Trophoblast cell (in vitro differentiated cells and primary cell): ENCODE results near the gene FBRSL1.

Experiments used
- DNase-seq, 2 donors: peaks; one replicate each; pipeline ENCODE4 v3.0.0-alpha.2; 2016
- H2AFZ ChIP-seq: 2 replicates; pipeline ENCODE4 v1.6.1; 2013; ENCODE audit warnings: low read length, moderate library complexity, mild to moderate bottlenecking; ENCODE audit not compliant: insufficient read depth, poor library complexity
- H2AK5ac ChIP-seq: 2 replicates; pipeline ENCODE4 v1.6.1; 2013; ENCODE audit warnings: mild to moderate bottlenecking, low read length
- H2BK120ac ChIP-seq: 2 replicates; pipeline ENCODE4 v1.6.1; 2013; ENCODE audit warnings: low read length, mild to moderate bottlenecking, moderate library complexity; ENCODE audit not compliant: insufficient read depth, poor library complexity
- H2BK12ac ChIP-seq: 2 replicates; pipeline ENCODE4 v1.6.1; 2013; ENCODE audit warnings: mild to moderate bottlenecking, low read length, moderate library complexity
- H2BK5ac ChIP-seq: 2 replicates; pipeline ENCODE4 v1.6.1; 2013; ENCODE audit warnings: low read length, low read depth, moderate library complexity, mild to moderate bottlenecking; ENCODE audit not compliant: poor library complexity
- H3K14ac ChIP-seq: 2 replicates; pipeline ENCODE4 v1.6.1; 2013; ENCODE audit warnings: mild to moderate bottlenecking, low read length
- H3K18ac ChIP-seq: 2 replicates; pipeline ENCODE4 v1.6.1; 2013; ENCODE audit warnings: mild to moderate bottlenecking, low read length
- H3K23ac ChIP-seq: 2 replicates; pipeline ENCODE4 v1.6.1; 2013; ENCODE audit warnings: low read length
- H3K27ac ChIP-seq: 2 replicates; pipeline ENCODE4 v1.5.1; 2013; ENCODE audit warnings: low read depth, mild to moderate bottlenecking, inconsistent platforms, low read length, moderate library complexity
- H3K27me3 ChIP-seq: 2 replicates; pipeline ENCODE4 v1.6.1; 2013; ENCODE audit warnings: inconsistent platforms, mild to moderate bottlenecking, low read length, moderate library complexity; ENCODE audit not compliant: insufficient read depth
- H3K36me3 ChIP-seq, 2 experiments: 1 replicate in 1 of 2; 2 replicates in 1 of 2; pipeline ENCODE4 v1.6.1; 2013; ENCODE audit warnings: low read length in 2 of 2, mild to moderate bottlenecking in 2 of 2, moderate library complexity in 1 of 2; ENCODE audit not compliant: insufficient read depth in 2 of 2, control insufficient read depth in 1 of 2
- H3K4ac ChIP-seq: 2 replicates; pipeline ENCODE4 v1.6.1; 2013; ENCODE audit warnings: low read depth, mild to moderate bottlenecking, low read length, moderate library complexity
- H3K4me1 ChIP-seq, 2 experiments: 1 replicate in 1 of 2; 2 replicates in 1 of 2; pipeline ENCODE4 v1.6.1; 2013; ENCODE audit warnings: low read length in 2 of 2, mild to moderate bottlenecking in 2 of 2, moderate library complexity in 1 of 2; ENCODE audit not compliant: insufficient read depth in 2 of 2, control insufficient read depth in 1 of 2
- H3K4me2 ChIP-seq: 2 replicates; pipeline ENCODE4 v1.6.1; 2013; ENCODE audit warnings: inconsistent platforms, mild to moderate bottlenecking, low read length, moderate library complexity
- H3K4me3 ChIP-seq: 2 replicates; pipeline ENCODE4 v1.5.1; 2013; ENCODE audit warnings: mild to moderate bottlenecking, low read depth, low read length, inconsistent platforms
- H3K79me1 ChIP-seq: one replicate; pipeline ENCODE4 v1.6.1; 2013; ENCODE audit warnings: low read length
- H3K79me2 ChIP-seq: 2 replicates; pipeline ENCODE4 v1.6.1; 2013; ENCODE audit warnings: low read length, mild to moderate bottlenecking; ENCODE audit not compliant: control insufficient read depth, insufficient read depth, poor library complexity
- H3K9ac ChIP-seq: 2 replicates; pipeline ENCODE4 v1.6.1; 2013; ENCODE audit warnings: mild to moderate bottlenecking, low read length
- H3K9me3 ChIP-seq: 2 replicates; pipeline ENCODE4 v1.6.1; 2013; ENCODE audit warnings: low read depth, mild to moderate bottlenecking, control low read depth, inconsistent platforms, low read length; ENCODE audit not compliant: insufficient read depth
- H4K12ac ChIP-seq: 2 replicates; pipeline ENCODE4 v1.6.1; 2013; ENCODE audit warnings: low read depth, mild to moderate bottlenecking, low read length, moderate library complexity
- H4K8ac ChIP-seq: 2 replicates; pipeline ENCODE4 v1.6.1; 2013; ENCODE audit warnings: low read depth, mild to moderate bottlenecking, low read length, moderate library complexity
- H4K91ac ChIP-seq: one replicate; pipeline ENCODE4 v1.6.1; 2013; ENCODE audit warnings: low read depth, mild to moderate bottlenecking, low read length, moderate library complexity
- WGBS: extraction: QIAGEN DNeasy Blood & Tissue Kit; methylation state at CpG from one replicate; pipeline ENCODE4 v1.1.7; 2013; ENCODE audit warnings: missing lambda C conversion rate; ENCODE audit not compliant: insufficient read length, insufficient coverage; ENCODE audit errors: extremely low coverage; 5-methylcytosine and 5-hydroxymethylcytosine counted together

FBRSL1 gene

GRCh38 chr12:132506328-132507160 lies 16.6 kb downstream of the FBRSL1 start:
- Histone ChIP-seq H3K4me1 (peaks cover 2 to 18% of the 10 kb centered on the region in 2 experiments), H3K9ac (no peak overlapping the region), H3K14ac (no peak overlapping the region), H4K91ac (no peak overlapping the region), H2BK120ac (no peak overlapping the region), H2AK5ac (no peak overlapping the region), H3K36me3 (peaks cover 9 to 17% of the 10 kb centered on the region in 2 experiments), H3K9me3 (no peaks in the 10 kb centered on the region), H3K79me1 (no peaks in the 10 kb centered on the region), H3K4me2 (no peak overlapping the region), H4K8ac (no peak overlapping the region), H3K23ac (no peak overlapping the region), H2AFZ (no peak overlapping the region), H3K27ac (no peak overlapping the region), H3K4ac (peak overlapping the region; percentile 13), H3K79me2 (peaks cover 8% of the 10 kb centered on the region), H3K18ac (no peak overlapping the region), H3K4me3 (no peak overlapping the region), H2BK5ac (no peak overlapping the region), H4K12ac (no peak overlapping the region), H3K27me3 (no peaks in the 10 kb centered on the region), H2BK12ac (no peak overlapping the region)
- no peak for DNase-seq
- whole genome bisulfite sequencing = no CpG with 5 or more reads among the region's 32 CpGs

GRCh38 chr12:132507161-132507538 lies 17.2 kb downstream of the FBRSL1 start:
- WGBS = no CpG with 5 or more reads among the region's 15 CpGs

GRCh38 chr12:132507656-132508490 lies 17.9 kb downstream of the FBRSL1 start:
- H4K12ac ChIP-seq = no peak overlapping the region
- H3K27me3 ChIP-seq = no peaks in the 10 kb centered on the region
- H3K23ac ChIP-seq = no peak overlapping the region
- H3K79me1 ChIP-seq = no peaks in the 10 kb centered on the region
- no peak overlapping the region for H3K18ac ChIP-seq
- H3K36me3 ChIP-seq = peaks cover 11 to 22% of the 10 kb centered on the region in 2 experiments
- H3K4ac ChIP-seq = no peak overlapping the region
- no peak overlapping the region for H2AFZ ChIP-seq
- H4K8ac ChIP-seq = no peak overlapping the region
- H3K4me2 ChIP-seq = no peak overlapping the region
- H3K14ac ChIP-seq = no peak overlapping the region
- H3K9ac ChIP-seq = no peak overlapping the region
- no peak overlapping the region for H2BK5ac ChIP-seq
- no CpG with 5 or more reads among the region's 31 CpGs for WGBS
- H2BK120ac ChIP-seq = no peak overlapping the region
- H2AK5ac ChIP-seq = no peak overlapping the region
- no peak for DNase-seq
- H3K9me3 ChIP-seq = no peaks in the 10 kb centered on the region
- H3K27ac ChIP-seq = no peak overlapping the region
- no peak overlapping the region for H4K91ac ChIP-seq
- H3K4me3 ChIP-seq = no peak overlapping the region
- peaks cover 8% of the 10 kb centered on the region for H3K79me2 ChIP-seq
- peaks cover 0 to 11% of the 10 kb centered on the region in 2 experiments for H3K4me1 ChIP-seq
- H2BK12ac ChIP-seq = no peak overlapping the region

More at GRCh38 chr12:132507161-132507538, 17.2 kb downstream of the FBRSL1 start:
- H3K9ac ChIP-seq = no peak overlapping the region
- H4K8ac ChIP-seq = no peak overlapping the region
- no peaks in the 10 kb centered on the region for H3K79me1 ChIP-seq
- H3K79me2 ChIP-seq = peaks cover 8% of the 10 kb centered on the region
- H3K4me1 ChIP-seq = peaks cover 0 to 15% of the 10 kb centered on the region in 2 experiments
- no peak overlapping the region for H3K23ac ChIP-seq
- H4K12ac ChIP-seq = no peak overlapping the region
- H3K4me2 ChIP-seq = no peak overlapping the region
- no peak overlapping the region for H4K91ac ChIP-seq
- H3K4ac ChIP-seq = no peak overlapping the region
- H2AK5ac ChIP-seq = no peak overlapping the region
- no peak overlapping the region for H2BK12ac ChIP-seq
- no peak for DNase-seq
- no peak overlapping the region for H2AFZ ChIP-seq
- no peak overlapping the region for H3K27ac ChIP-seq
- no peaks in the 10 kb centered on the region for H3K27me3 ChIP-seq
- H2BK120ac ChIP-seq = no peak overlapping the region
- H3K36me3 ChIP-seq = peaks cover 11 to 20% of the 10 kb centered on the region in 2 experiments
- H3K18ac ChIP-seq = no peak overlapping the region
- H3K4me3 ChIP-seq = no peak overlapping the region
- no peaks in the 10 kb centered on the region for H3K9me3 ChIP-seq
- H3K14ac ChIP-seq = no peak overlapping the region
- H2BK5ac ChIP-seq = no peak overlapping the region

- no peak overlapping the region for H2AFZ ChIP-seq
- H3K18ac ChIP-seq = no peak overlapping the region
- no peak overlapping the region for H3K4me2 ChIP-seq
- H2BK12ac ChIP-seq = no peak overlapping the region
- H4K91ac ChIP-seq = no peak overlapping the region
- no peaks in the 10 kb centered on the region for H3K9me3 ChIP-seq
- H2AK5ac ChIP-seq = no peak overlapping the region
- WGBS = no CpG with 5 or more reads among the region's 16 CpGs
- no peak overlapping the region for H3K4me3 ChIP-seq
- no peak overlapping the region for H3K27ac ChIP-seq
- no peak for DNase-seq
- peaks cover 11 to 22% of the 10 kb centered on the region in 2 experiments for H3K36me3 ChIP-seq
- H4K8ac ChIP-seq = no peak overlapping the region
- no peak overlapping the region for H3K14ac ChIP-seq
- H3K4ac ChIP-seq = no peak overlapping the region
- H3K9ac ChIP-seq = no peak overlapping the region
- no peaks in the 10 kb centered on the region for H3K27me3 ChIP-seq
- H3K79me1 ChIP-seq = no peaks in the 10 kb centered on the region
- no peak overlapping the region for H2BK120ac ChIP-seq
- peaks cover 0 to 11% of the 10 kb centered on the region in 2 experiments for H3K4me1 ChIP-seq
- no peak overlapping the region for H4K12ac ChIP-seq
- no peak overlapping the region for H2BK5ac ChIP-seq
- H3K23ac ChIP-seq = no peak overlapping the region
- H3K79me2 ChIP-seq = peaks cover 8% of the 10 kb centered on the region
These were observed 18.5 kb downstream of the FBRSL1 start for GRCh38 chr12:132508491-132508740.
